Activated CD8-positive, alpha-beta memory T cell treated with anti-CD3 and anti-CD28 coated beads for 48 hours (primary cell): ENCODE results near the gene GXYLT2.
"Not testable (repeated sequence)": the region's sequence is repeated elsewhere in the genome, so short reads cannot be mapped to it uniquely, and the experiment has no call there.

Experiments used
- DNase-seq, 3 experiments: peaks; one replicate each; pipeline ENCODE4 v3.0.0-alpha.2; 2020; ENCODE audit warnings: low read depth in 2 of 3, low spot score in 2 of 3

The GXYLT2 gene

DNA sequence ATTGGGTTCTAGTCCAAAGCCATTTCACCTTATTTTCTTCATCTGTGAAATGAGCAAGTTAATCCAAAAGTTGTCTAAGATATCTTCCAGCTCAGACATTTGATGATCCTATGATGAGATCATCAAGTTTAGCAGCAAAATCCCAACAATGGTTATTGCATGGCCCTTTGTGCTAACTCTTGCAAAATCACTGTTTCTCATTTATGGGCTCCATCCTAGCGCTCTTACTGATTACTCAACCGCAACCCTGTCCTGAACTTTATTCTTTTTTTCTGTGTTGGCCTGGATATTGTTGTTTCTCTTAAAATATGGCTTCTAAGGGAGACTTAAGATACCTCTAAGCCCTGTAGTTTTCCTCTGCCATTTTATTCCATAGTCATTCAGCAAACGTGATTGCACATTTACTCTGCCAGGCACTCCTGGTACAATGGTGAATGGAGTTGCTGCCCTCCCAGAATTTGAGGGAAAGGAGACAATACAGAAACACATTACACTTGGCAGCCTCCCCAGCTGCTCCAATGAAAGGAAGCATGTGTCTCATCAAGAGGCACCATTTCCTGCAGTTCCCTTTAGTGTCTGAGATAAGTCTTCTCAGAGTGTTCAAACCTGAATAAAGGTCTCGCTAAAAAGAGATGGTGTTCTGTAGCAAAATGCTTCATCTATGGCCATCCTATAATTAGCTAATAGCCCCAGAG lies 4.4 kb downstream of the GXYLT2 start:
- no peak for DNase-seq

DNA sequence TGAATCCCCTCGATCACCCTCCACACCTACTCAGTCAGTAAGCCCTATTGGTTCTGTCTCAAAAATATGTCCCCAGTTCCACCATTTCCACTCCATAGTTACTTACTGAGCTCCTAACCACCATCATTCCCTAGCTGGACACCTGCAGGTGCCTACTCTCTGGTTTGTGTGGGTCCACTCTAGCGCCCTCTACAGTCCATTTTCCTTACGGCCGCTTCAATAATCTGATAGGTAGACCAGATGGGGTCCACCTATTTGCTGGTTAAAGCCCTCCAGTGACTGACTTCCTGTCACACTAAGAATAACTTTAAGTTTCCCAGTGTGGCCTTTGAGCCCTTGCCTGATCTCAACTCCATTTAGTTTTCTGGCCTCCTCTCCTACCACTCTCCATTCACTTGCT lies 5.0 kb downstream of the GXYLT2 start:
- no peak for DNase-seq

DNA sequence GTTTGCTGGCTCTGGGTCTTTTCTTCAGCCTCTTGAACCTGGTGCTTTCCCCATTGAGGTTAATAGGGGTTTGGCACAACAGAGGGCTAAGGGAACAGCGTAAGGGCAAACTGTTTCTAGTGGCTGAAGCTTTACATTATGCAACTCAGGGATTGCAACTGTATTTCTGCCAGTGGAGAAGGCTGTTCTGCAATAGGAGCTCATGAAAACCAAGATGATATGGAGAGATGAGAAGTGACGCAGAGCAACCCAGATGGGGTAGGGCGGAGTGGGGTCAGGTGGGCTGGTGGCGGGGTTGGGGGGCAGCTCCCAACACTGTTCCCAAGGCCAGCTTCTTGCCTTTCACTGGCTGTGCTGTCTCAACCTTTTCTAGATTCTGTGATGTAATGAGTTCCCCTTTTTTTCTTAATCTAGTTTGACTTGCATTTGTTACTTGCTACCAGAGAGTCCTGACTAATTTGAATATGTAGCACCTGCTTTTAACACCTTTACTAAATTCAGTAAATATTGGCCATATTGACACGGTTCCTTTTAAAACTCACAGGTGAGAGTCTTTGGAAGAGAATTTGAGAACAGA lies 7.2 kb downstream of the GXYLT2 start:
- DNase-seq: no peak

DNA sequence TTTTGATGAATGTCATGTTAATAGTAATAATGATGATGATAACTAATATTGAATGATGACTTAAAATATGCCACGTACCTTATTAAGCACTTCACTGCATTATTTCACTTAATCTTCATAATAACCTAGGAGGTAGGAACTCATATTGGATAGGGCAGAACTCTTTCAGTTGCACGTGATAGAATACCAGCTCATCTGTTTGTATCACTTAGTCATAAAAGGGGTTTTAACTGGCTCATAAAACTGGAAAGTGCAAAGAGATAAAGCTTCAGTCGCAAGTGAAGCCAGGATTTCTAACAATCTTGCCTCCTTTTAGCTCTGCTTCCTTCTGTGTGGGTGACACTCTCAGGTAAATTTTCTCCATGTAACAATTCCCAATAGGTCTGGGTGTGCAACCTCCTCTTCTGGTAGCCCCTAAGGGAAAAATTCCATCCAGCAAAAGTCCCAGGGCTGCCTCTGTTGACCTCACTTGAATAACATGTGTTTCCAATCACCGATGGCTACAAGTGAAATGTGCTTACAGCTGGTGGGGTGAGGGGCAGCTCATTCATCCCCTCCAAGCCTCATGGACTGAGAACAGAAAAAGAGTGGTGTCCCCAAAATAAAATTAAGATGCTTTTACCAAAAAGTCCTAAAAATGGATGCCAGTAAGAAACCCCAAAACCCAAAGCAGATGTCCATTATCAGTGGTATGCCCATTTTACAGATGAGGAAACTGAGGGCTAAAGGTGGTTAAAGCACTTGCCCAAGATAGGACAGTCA lies 9.3 kb downstream of the GXYLT2 start:
- no peak for DNase-seq

DNA sequence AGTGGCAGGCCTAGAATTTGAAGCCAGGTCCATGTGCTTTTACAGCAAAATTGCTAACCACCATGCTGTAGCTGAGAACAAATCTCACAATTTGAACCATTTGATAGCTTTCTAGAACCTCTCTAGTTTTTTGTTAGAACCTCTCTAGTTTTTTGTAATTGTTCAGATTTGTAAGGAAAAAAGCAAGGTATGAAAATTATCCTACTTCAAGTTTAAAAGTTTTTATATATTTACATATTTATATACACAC lies 9.8 kb downstream of the GXYLT2 start:
- no peak for DNase-seq

DNA sequence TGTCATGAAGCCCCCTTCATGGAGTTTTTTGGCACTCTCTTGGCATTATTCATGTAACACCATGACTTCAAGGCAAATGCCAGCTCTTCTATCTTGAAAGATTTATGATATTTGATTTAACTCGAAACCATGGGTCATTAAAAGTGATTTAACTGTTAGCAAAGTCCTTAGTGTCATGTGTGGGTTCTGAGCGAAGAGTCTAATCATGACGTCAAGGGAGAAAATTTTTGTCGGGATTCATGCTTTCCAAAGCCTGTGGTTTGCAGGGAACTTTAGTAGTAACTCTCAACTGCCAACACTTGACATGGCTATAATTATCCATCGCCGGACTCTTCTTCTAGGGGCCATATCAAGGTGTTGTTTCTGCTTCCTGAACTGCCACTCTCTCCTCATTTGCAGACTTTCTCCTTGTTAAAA lies 11.5 kb downstream of the GXYLT2 start:
- DNase-seq: no peak

DNA sequence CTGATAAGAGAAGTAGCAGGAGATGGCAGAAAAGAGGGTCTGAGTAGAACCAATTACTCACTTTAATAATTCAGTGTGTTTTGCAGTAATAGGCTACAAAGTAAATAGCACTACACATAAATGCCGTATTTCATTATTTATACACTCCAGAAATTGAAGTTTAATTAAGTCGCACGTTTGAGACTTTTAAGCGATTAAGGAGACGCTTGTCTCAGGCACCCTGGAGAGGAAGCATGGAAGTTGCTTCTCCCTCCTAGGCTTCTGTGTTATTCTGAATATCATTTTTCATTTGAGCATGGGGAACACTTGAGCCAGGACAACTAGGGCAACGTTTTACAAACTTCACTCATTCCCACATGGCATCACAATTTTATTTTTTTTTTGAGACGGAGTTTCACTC lies 12.2 kb downstream of the GXYLT2 start:
- DNase-seq: no peak

DNA sequence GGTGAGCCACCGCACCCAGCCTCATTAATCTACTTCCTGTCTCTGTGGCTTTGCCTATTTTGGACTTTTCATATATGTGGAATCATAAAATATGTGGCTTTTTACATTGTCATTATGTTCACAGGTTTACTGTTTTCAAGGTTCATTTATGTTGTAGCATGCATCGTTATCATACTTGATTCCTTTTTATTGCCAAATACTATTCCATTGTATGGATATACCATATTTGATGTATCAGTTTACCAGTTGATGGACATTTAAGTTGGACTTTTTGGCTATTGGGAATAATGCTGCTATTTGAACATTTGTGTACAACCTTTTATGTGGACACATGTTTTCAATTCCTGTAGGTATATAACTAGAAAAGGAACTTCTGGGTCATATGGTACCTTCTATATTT lies 14.0 kb downstream of the GXYLT2 start:
- DNase-seq: no peak

DNA sequence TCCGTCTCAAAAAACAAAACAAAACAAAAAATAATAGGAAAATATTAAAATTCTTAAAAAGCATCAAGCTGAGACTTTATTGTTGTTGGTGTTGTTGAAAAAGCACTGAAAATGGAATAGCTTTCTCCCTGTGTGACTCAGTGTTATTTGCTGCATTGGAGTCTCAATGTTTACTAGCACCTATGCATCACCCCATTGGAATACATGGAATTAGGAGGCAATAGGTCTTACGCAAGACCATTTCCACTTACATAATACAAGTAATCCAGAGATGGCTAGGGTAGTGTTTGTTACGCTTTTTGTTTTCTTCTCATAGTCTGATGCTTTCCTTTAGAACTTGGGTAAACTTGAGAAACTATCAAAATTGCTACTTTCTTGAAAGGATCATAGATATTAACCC lies 15.2 kb downstream of the GXYLT2 start:
- no peak for DNase-seq

DNA sequence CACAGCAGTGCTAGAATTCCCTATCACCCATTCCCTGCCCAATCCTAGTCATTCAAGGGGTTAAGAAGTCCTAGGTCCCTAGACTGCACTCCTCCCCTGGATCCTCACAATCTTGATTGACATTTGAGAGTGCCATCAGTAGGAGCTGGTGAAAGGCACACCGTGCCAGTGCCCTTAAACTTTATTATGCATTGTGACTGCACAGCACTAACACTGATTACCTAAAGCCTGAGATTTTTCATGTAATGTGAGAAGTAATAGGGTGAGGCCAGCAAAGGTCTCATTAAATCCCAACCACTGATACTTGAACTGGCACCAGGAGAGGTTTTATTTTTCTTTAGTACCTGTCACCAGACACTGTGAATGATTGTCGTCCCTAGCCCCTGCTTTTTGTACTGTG lies 16.3 kb downstream of the GXYLT2 start:
- DNase-seq: no peak

DNA sequence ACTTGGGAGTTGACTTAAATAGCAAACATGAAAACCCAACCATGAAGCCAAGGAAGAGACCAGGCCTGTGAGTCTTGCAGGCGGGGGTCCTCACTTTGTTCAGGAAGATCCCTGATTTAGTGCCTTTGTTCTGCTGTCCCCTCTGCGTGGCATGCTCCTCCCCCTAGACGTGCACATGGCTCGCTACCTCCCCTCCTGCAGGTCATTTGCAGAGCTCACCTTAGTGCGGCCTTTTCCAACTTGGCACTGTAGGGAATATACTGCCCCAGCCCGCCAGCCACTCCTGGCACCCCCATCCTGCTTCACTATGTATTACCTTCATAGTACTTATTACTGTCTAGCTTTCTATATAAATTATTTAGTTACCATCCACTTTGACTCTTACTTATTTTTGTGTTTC lies 18.3 kb downstream of the GXYLT2 start:
- DNase-seq: no peak

DNA sequence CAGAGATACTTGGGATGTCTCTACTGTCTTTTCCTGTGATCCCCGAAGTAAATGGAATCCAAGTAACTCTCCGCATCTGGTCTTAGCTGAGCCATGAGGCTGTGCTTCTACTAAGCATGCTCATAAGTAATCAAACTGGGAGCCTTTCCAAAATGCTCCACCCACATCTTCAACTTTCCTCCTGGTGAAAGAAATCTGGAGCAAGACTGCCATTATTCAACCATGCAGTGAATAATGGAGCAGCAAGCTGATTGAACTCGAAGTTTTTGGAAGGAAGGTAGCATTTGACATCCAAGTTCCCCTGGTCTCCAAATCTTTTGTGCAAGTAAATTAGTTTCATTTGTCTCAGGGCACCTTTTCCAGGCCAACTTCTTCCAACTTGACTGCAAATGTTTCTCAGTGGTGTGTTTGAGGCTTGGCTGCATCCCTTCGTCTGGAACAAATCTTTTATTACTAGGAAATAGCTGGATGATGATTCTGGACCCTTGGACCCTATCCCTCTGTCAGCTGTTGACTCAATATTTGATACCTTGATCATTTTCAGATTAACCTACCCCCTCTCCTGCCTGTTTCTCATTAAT lies 19.4 kb downstream of the GXYLT2 start:
- no peak for DNase-seq

DNA sequence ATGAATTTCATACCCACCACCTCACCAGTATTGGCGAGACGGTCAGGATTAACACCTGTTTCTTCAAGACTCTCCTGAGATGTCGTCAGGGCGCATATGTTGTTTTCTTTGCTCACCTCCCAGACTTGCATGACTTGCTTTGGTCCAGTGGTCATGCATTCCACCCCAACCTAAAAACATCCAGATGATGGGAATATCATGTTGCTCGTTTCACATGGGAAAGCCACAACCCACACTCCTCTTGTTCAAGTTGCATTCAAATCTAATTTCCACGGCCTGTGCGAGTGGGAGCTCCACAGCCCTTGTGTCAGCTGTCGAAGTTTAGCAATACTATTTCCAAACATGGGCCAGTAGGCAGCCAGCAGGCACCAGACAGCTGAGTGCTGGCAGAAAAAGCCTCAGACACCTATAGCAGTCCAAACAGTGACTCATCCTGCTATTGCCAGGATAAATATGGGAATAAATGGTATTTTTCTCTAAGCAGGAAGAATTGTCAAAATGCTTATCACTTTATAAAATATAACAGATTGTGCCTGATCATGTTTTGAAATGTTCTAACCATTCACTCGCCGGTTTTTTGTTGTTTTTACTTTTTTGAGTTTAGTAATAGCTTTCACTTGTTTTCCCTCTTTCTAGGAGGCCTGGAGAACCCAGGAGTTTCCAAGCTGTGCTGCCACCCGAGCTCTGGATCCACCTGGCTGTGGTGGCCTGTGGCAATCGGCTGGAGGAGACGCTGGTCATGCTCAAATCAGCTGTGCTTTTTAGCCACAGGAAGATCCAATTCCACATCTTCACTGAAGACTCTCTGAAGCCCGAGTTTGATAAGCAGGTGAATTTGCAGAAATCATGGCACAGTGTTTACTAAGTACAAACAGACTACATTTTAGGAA lies 20.1 kb downstream of the GXYLT2 start:
- no peak for DNase-seq

DNA sequence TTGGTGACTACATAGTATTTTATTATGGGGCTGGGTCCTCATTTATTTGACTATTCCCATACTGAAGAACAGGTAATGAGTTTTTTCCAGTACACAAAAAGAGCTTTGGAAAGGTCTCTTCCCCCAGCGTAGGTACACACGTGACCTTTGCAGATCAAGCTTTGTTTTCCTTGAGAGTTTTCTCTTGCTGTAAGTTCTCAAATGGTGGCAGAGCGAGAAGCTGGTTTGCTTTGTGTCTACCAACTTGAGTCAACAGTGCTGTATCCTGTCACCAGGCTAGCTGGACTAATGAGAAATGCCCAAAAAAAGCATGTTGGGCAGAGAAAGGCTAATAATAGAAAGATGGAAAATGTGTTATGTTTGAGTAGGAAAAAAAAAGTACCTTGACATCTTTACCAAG lies 21.7 kb downstream of the GXYLT2 start:
- DNase-seq: no peak

DNA sequence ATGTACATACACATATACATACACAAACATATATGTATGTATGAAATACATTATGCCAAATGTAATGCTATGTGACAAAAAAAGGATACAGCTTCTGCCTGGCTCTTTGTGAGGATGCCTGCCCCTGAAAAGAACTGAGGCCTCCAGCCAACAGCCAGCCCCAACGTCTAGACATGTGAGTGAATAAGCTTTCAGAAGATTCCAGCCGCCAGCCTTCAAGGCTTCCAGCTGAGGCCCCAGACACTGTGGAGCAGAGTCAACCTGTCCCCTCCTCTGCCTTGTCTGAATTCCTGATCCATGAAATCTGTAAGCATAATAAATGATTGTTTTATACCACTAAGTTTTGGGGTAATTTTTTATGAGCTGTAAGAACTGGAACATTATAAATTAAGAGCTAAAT lies 24.7 kb downstream of the GXYLT2 start:
- no peak for DNase-seq

DNA sequence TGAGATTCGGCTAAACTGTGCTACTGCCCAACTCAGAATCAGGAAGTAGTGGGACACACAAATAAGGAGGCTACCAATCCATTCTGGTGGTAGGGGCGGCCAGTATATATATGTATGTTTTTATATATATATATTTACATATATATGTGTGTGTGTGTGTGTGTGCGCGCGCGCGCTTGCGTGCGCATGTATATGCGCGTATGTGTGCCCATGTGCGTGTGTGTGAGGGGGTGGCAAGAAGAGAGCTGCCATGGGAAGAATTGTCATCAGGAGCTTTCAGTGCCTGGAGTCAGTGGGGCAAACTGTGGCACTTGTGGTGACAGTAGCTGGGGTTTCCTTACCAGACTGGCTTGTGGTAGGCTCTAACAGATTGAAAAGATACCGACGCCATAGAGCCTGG lies 26.5 kb downstream of the GXYLT2 start:
- no peak for DNase-seq

DNA sequence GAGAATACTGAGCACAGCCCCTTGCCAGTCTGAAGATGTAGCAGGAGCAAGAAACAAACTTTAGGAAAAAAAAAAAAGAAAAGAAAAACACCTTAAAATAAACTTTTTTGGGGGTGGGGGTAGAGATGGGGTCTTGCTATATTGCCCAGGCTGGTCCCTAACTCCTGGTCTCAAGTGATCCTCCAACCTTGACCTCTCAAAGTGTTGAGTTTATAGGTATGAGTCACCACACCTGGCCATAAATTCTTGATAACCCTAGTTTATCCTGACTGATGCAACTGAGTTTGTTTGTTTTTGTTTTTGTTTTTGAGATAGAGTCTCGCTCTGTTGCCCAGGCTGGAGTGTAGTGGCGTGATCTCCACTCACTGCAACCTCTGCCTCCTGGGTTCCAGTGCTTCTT lies 28.4 kb downstream of the GXYLT2 start:
- no peak for DNase-seq

DNA sequence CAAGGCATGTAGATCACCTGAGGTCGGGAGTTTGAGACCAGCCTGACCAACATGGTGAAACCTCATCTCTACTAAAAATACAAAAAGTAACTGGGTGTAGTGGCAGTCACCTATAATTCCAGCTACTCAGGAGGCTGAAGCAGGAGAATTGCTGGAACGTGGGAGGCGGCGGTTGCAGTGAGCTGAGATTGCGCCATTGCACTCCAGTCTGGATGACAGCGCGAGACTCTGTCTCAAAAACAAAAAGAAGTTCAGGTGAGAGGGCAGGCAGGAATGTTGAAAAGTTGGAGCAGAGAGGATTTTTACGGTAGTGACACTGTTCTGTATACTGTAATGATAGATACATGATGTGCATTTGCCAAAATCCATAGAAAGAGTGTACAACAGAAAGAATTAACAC lies 31.7 kb downstream of the GXYLT2 start:
- no peak for DNase-seq

DNA sequence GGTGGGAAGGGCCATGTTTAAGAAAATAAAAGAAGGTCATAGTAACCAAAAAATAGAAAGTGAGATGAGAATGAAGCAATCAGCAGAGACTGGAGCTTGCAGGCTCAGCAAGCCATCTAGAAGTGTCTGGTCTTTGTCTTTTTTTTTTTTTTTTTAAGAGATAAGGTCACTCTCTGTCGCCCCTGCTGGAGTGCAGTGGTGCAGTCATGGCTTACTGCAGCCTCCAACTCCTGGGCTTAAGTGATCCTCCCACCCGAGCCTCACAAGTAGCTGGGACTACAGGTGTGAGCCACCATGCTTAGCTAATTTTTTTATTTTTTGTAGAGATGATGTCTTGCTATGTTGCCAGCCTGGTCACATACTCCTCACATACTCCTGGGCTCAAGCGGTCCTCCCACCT lies 36.2 kb downstream of the GXYLT2 start:
- DNase-seq: no peak

DNA sequence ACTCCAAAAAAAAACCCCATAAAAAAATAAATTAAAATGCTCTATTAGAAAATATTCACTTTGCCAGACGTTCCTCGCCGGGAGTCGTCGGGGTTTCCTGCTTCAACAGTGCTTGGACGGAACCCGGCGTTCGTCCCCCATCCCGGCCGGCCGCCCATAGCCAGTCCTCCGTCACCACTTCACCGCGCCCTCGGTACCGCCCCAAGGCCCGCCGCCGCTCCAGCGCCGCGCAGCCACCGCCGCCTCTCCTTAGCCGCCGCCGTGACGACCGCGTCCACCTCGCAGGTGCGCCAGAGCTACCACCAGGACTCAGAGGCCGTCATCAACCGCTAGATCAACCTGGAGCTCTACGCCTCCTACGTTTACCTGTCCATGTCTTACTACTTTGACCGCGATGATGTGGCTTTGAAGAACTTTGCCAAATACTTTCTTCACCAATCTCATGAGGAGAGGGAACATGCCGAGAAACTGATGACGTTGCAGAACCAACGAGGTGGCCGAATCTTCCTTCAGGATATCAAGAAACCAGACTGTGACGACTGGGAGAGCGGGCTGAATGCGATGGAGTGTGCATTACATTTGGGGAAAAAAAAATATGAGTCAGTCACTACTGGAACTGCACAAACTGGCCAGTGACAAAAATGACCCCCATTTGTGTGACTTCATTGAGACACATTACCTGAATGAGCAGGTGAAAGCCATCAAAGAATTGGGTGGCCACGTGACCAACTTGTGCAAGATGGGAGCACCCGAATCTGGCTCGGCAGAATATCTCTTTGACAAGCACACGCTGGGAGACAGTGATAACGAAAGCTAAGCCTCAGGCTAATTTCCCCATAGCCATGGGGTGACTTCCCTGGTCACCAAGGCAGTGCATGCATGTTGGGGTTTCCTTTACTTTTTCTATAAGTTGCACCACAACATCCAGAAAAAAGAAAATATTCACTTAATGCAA lies 41.2 kb downstream of the GXYLT2 start:
- not testable (repeated sequence) for DNase-seq
